HG03103 (cell line): ENCODE results near the gene GIMAP8.
A peak's percentile ranks its signal among the peaks of the same experiment; 100 is the strongest.

Experiments used
- ATAC-seq: cut with Tn5 transposase; IDR thresholded peaks from one replicate; pipeline ENCODE4 v1.9.1; 2021; ENCODE audit warnings: low read depth; ENCODE audit not compliant: unreplicated experiment

Gene GIMAP8

GRCh38 chr7:150410680-150411346 is 39.6 kb upstream of the GIMAP8 start:
- ATAC-seq, result no peak

GRCh38 chr7:150411606-150412005 is 38.8 kb upstream of the GIMAP8 start:
- ATAC-seq, result no peak

- ATAC-seq, result no peak
Observed at GRCh38 chr7:150412016-150412415, 38.4 kb upstream of the GIMAP8 start.

- no peak for ATAC-seq
Observed at GRCh38 chr7:150412518-150413488, 37.6 kb upstream of the GIMAP8 start.

- no peak for ATAC-seq
Observed at GRCh38 chr7:150413640-150414081, 36.8 kb upstream of the GIMAP8 start.

- ATAC-seq, result no peak
Observed at GRCh38 chr7:150415161-150416153, 35.0 kb upstream of the GIMAP8 start.

GRCh38 chr7:150417239-150417638 is 33.2 kb upstream of the GIMAP8 start:
- no peak for ATAC-seq

- no peak for ATAC-seq
Observed at GRCh38 chr7:150417863-150418262, 32.6 kb upstream of the GIMAP8 start.

GRCh38 chr7:150420242-150420641 is 30.2 kb upstream of the GIMAP8 start:
- ATAC-seq, result no peak

- ATAC-seq, result peak; percentile 85
Observed at GRCh38 chr7:150420987-150421674, 29.3 kb upstream of the GIMAP8 start.

GRCh38 chr7:150421831-150422230 is 28.6 kb upstream of the GIMAP8 start:
- no peak for ATAC-seq

- ATAC-seq, result no peak
Observed at GRCh38 chr7:150425670-150426069, 24.8 kb upstream of the GIMAP8 start.

- no peak for ATAC-seq
Observed at GRCh38 chr7:150428671-150429451, 21.6 kb upstream of the GIMAP8 start.

- no peak for ATAC-seq
Observed at GRCh38 chr7:150429699-150430098, 20.7 kb upstream of the GIMAP8 start.

- no peak for ATAC-seq
Observed at GRCh38 chr7:150430465-150431085, 19.9 kb upstream of the GIMAP8 start.

- no peak for ATAC-seq
Observed at GRCh38 chr7:150431839-150432658, 18.4 kb upstream of the GIMAP8 start.

- ATAC-seq, result peak; percentile 25
Observed at GRCh38 chr7:150432915-150433892, 17.2 kb upstream of the GIMAP8 start.
